WERI-Rb-1 (cell line): ENCODE results near the gene PLCH1.

Source experiments
- DNase-seq: peaks from one replicate; pipeline ENCODE4 v3.0.0-alpha.2; 2020
- H3K27ac ChIP-seq: fragments of 250-450 bp; sonication (Bioruptor Pico); 2 replicates; pipeline ENCODE4 v1.5.1; 2020; ENCODE audit warnings: mild to moderate bottlenecking, moderate library complexity
- H3K27me3 ChIP-seq: fragments of 250-450 bp; sonication (Bioruptor Pico); 2 replicates; pipeline ENCODE4 v1.5.1; 2021; ENCODE audit warnings: mild to moderate bottlenecking, low read depth, moderate library complexity; ENCODE audit not compliant: insufficient read depth, severe bottlenecking
- H3K36me3 ChIP-seq: fragments of 250-450 bp; sonication (Bioruptor Pico); 2 replicates; pipeline ENCODE4 v1.5.1; 2020; ENCODE audit warnings: mild to moderate bottlenecking, moderate library complexity
- H3K4me3 ChIP-seq: 2 replicates; pipeline ENCODE4 v1.5.1; 2011; ENCODE audit warnings: low read depth, mild to moderate bottlenecking, control low read depth, low read length
- H3K9me3 ChIP-seq: fragments of 250-450 bp; sonication (Bioruptor Pico); 2 replicates; pipeline ENCODE4 v1.5.1; 2021; ENCODE audit warnings: mild to moderate bottlenecking, moderate library complexity; ENCODE audit not compliant: severe bottlenecking
- CTCF ChIP-seq: IDR thresholded peaks from 2 replicates; pipeline ENCODE4 v1.5.1; 2011; ENCODE audit warnings: low read depth, mild to moderate bottlenecking, control low read depth, inconsistent platforms, low read length

The PLCH1 gene

GRCh38 chr3:155420881-155421486, 323.9 kb downstream of the PLCH1 start:
- DNase-seq, result no peak
- Histone ChIP-seq H3K27ac (no peak overlapping the region), H3K9me3 (no peaks in the 10 kb centered on the region), H3K4me3 (no peak overlapping the region), H3K27me3 (no peaks in the 10 kb centered on the region), H3K36me3 (no peaks in the 10 kb centered on the region)
- TF ChIP-seq CTCF, result no peak

- no peak overlapping the region for H3K4me3 ChIP-seq
- no peaks in the 10 kb centered on the region for H3K36me3 ChIP-seq
- no peaks in the 10 kb centered on the region for H3K27me3 ChIP-seq
- H3K9me3 ChIP-seq, result no peaks in the 10 kb centered on the region
- no peak overlapping the region for H3K27ac ChIP-seq
- DNase-seq, result no peak
- TF ChIP-seq CTCF, result no peak
These were observed 324.5 kb downstream of the PLCH1 start for GRCh38 chr3:155420406-155420805.

- Histone ChIP-seq H3K36me3 (no peaks in the 10 kb centered on the region), H3K27me3 (no peaks in the 10 kb centered on the region), H3K27ac (no peak overlapping the region), H3K4me3 (no peak overlapping the region), H3K9me3 (no peaks in the 10 kb centered on the region)
- no peak for TF ChIP-seq CTCF
- DNase-seq, result no peak
These were observed 326.5 kb downstream of the PLCH1 start for GRCh38 chr3:155418407-155418806.

- no peaks in the 10 kb centered on the region for H3K27me3 ChIP-seq
- H3K4me3 ChIP-seq, result no peak overlapping the region
- no peaks in the 10 kb centered on the region for H3K9me3 ChIP-seq
- no peak for DNase-seq
- no peak overlapping the region for H3K27ac ChIP-seq
- TF ChIP-seq CTCF, result no peak
- no peaks in the 10 kb centered on the region for H3K36me3 ChIP-seq
These were observed 327.8 kb downstream of the PLCH1 start for GRCh38 chr3:155417119-155417517.

GRCh38 chr3:155416500-155417118, 328.3 kb downstream of the PLCH1 start:
- TF ChIP-seq CTCF, result no peak
- Histone ChIP-seq H3K36me3 (no peaks in the 10 kb centered on the region), H3K9me3 (no peaks in the 10 kb centered on the region), H3K27ac (no peak overlapping the region), H3K4me3 (no peak overlapping the region), H3K27me3 (no peaks in the 10 kb centered on the region)
- DNase-seq, result no peak

GRCh38 chr3:155412904-155413303, 332.0 kb downstream of the PLCH1 start:
- no peaks in the 10 kb centered on the region for H3K27me3 ChIP-seq
- no peaks in the 10 kb centered on the region for H3K9me3 ChIP-seq
- H3K4me3 ChIP-seq, result no peak overlapping the region
- no peak overlapping the region for H3K27ac ChIP-seq
- no peak for TF ChIP-seq CTCF
- H3K36me3 ChIP-seq, result no peaks in the 10 kb centered on the region
- no peak for DNase-seq
